ENCODE results near the gene NUDT14. TPM values are rescaled to one million over a fixed set of nuclear protein-coding genes. Genes with fewer than 3 reads are reported as not detected.

Gene NUDT14
- 27.1 TPM for total RNA-seq
- long read RNA-seq, transcript NUDT14-202 (5 exons, 845 nt): major isoform, 16 of 27 reads
- long read RNA-seq, partial matches to known transcripts: 3 of 27 reads
- long read RNA-seq, other reads (novel, unspliced or antisense): 5 of 27 reads

- DNase-seq (ENCODE audit: low spot score): no peak
- intact Hi-C loops (cut with DNase I): loop anchor here (5.0 to 10.0 kb wide), 2 partner anchors 89 to 206 kb away; partner anchors contain the start of gene AHNAK2
Measured at GRCh38 chr14:105180592-105181548, at the start of gene NUDT14. Gene NUDT14 (minus strand): TSS chr14:105181312. CDS start chr14:105181209, 103 bp downstream.

DNA sequence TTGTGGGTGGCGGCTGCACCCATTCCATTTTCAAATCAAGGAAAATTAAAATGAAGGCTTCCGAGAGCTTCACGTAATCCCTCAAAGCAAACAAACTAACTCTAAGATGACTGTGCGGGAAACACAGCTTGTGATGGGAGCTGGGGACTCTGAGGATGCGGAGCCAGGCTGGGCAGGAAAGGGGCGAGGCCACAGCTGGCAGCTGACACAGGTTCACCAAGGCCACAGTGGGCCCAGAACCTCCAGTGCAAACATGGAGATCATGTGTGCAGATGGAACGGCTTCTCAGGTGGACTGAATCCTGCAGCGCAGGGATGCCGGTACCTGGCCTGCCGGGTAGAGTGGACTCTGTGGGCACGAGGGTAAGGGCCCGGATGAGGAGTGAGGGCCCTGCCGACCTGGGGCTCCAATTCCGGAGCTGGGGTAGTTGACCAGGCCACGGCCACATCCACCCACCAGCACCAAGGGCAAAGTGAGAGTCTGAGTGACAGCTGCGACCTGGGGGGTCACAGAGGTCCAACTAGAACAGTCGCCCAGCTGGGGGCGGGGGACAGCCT lies 48.1 kb upstream of the NUDT14 start:
- intact Hi-C loops (cut with DNase I): no loop called here
- DNase-seq (ENCODE audit: low spot score): no peak

- no peak for DNase-seq (ENCODE audit: low spot score)
- intact Hi-C loops (cut with DNase I): no loop called here
Measured at GRCh38 chr14:105228562-105228961, 47.5 kb upstream of the NUDT14 start.

GRCh38 chr14:105227346-105227745 lies 46.2 kb upstream of the NUDT14 start:
- intact Hi-C loops (cut with DNase I): no loop called here
- DNase-seq (ENCODE audit: low spot score): no peak

GRCh38 chr14:105226198-105226597 lies 45.1 kb upstream of the NUDT14 start:
- intact Hi-C loops (cut with DNase I): no loop called here
- DNase-seq (ENCODE audit: low spot score): no peak

- intact Hi-C loops (cut with DNase I): no loop called here
- DNase-seq (ENCODE audit: low spot score): no peak
Measured at GRCh38 chr14:105224845-105225570, 43.9 kb upstream of the NUDT14 start.

- intact Hi-C loops (cut with DNase I): no loop called here
- DNase-seq (ENCODE audit: low spot score): no peak
Measured at GRCh38 chr14:105223770-105224544, 42.8 kb upstream of the NUDT14 start.

- intact Hi-C loops (cut with DNase I): no loop called here
- no peak for DNase-seq (ENCODE audit: low spot score)
Measured at GRCh38 chr14:105223260-105223659, 42.1 kb upstream of the NUDT14 start.

DNA sequence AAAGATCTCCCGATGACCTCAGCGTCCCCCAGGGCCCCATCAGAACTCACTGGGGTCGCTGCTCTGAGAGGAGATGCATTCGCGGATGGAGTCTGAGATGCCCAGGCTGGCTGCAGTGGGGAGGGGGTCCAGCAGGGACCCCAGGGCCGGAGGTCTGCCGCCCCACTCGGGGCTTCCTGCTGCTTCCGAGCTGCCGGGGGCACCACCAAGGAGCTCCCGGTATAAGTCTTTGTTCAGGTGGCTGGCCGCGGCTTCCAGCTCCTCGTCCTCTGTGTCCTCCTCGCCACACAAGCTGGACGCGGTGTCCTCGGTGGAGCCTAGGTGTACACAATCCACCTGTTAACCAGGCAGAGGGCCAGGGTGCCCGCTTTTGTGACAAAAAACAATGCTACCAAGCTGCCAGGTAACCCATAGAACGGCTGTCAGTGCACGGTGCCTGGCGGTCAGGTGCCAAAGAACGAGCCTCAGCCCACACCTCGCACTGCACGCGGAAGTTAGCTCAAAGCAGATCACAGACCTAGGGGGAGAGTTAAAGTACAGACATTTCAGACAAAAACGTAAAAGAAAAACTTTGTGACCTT lies 40.6 kb upstream of the NUDT14 start:
- DNase-seq (ENCODE audit: low spot score): no peak
- intact Hi-C loops (cut with DNase I): loop anchor here (1.0 kb wide), 1 partner anchor 27 kb away; the partner anchor contains the start of gene BTBD6

GRCh38 chr14:105220699-105221597 lies 39.8 kb upstream of the NUDT14 start:
- DNase-seq (ENCODE audit: low spot score): no peak
- intact Hi-C loops (cut with DNase I): loop anchor here (1.0 kb wide), 1 partner anchor 27 kb away; the partner anchor contains the start of gene BTBD6

DNA sequence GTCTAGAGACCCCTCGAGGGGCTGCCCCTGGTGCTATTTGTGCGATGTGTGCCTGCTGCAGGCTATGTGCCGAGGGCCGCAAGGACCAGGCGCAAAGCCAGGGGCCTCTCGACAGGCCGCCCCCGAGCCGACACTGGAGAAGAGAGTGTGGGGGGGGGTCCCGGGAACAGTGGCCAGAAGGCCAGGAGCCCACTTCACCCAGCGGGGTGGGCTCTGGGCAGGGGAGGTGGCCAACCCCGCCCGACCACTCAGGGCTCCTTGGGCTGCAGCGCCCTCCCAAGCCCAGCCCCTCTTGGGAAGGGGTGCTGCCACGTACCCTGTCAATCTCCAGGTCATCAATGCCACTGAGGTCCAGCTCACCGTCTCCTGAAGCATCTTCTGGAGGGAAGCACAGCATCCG lies 38.6 kb upstream of the NUDT14 start:
- intact Hi-C loops (cut with DNase I): no loop called here
- DNase-seq (ENCODE audit: low spot score): no peak

- intact Hi-C loops (cut with DNase I): no loop called here
- DNase-seq (ENCODE audit: low spot score): no peak
Measured at GRCh38 chr14:105219043-105219612, 38.0 kb upstream of the NUDT14 start.

GRCh38 chr14:105218611-105219010 lies 37.5 kb upstream of the NUDT14 start:
- intact Hi-C loops (cut with DNase I): no loop called here
- no peak for DNase-seq (ENCODE audit: low spot score)

DNA sequence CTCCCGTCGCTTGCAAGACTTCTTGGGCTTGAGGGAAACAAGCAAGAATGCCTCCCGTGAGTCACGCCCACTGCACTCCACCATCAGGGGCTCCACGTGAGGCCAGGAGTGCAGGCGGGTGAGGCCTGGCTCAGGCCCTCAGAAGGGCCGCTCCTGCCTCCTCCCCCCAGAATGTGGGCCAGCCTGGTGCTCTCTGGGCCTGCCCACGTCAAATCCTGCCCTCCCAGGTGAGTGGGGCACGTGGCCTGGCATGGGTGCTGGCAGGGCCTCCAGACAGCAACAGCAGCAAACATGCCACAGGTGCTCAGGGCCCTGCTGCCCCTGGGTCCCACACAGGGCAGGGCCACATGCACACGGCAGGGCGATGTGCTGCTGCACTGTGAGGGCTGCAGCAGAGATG lies 36.7 kb upstream of the NUDT14 start:
- intact Hi-C loops (cut with DNase I): no loop called here
- no peak for DNase-seq (ENCODE audit: low spot score)

DNA sequence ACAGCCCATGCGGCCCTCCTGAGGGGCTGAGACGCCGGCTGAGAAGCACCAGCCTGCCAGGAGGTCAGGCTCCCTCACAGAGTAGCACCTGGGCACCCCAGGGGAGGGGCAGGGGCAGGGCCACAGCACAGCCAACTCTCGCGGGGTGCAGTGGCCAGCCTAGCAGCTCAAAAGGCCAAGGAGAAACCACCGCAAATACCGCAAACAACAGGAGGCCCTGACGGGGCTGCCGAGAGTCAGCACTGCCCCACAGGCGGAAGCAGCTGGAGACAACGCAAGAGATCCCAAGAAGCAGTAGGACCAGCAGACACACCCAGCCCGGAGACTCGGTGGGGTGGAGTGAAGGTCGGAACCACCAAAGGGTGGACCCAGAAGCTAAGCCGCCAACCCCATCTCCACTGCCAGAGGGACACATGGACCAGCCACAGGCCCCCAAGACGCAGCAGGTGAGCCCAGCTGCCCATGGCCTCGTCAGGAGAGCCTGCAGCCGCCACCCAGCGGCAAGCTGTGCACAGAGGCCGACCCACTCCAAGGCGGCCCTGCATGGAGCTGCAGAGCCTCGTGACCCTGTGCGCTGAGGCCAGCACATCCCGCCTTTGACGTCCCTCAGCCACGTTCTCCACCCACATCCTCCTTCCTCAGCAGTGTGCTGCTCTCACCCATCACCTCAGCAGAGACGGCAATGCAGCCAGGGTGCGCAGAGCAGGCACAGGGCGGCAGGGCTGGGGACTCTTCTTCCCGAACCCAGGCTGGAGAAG lies 35.6 kb upstream of the NUDT14 start:
- DNase-seq (ENCODE audit: low spot score): no peak
- intact Hi-C loops (cut with DNase I): no loop called here

DNA sequence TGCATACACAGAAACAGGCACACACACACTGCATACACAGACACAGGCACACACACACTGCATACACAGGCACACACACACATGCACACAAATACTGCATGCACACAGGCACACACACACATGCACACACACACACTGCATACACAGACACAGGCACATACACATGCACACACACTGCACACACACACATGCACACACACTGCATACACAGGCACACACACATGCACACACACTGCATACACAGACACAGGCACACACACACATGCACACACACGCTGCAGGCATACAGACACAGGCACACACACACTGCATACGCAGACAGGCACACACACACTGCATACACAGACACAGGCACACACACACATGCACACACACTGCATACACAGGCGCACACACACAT lies 34.5 kb upstream of the NUDT14 start:
- intact Hi-C loops (cut with DNase I): no loop called here
- DNase-seq (ENCODE audit: low spot score): no peak

Data from cardiac septum (tissue), 1 donor.